CD4-positive, alpha-beta T cell treated with Interleukin-4 for 4 hours (primary cell): ENCODE results near the gene CUX1.

Experiments
- DNase-seq: peaks from one replicate; pipeline ENCODE4 v3.0.0-alpha.2; 2020

The CUX1 gene

DNA sequence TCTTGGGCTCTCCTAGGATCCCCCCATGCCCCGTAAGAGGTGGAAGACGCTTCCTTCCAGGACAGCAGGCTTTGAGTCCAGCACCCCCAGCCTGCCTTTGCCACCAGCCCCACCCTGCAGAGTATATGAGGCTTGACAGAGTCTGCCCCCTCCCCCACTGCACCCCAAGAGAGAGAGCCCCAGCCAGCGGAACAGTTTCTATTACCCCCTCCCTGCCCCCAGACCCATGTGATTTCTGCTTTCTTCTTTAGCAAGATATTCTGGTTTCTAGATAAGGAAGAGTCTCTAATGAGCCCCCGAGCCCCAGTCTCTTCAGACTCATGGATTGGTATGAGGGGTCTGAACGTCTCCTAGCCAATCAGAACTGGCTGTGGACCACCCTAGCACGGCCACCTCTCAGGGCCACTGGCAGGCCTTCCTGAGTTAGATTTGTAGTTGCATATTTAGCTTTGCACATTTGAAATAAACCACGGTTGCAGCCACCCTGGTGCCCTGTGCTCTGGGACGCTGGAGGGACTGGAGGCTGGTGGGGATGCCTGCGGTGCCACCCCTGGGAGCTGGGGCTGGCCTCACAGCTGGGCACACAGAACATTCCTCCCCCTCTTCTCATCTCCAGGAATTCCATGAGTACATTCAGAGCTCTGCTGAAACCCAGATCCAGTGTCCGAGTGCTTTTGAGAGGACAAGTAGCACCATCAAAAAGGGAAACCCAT is 466.2 kb downstream of the CUX1 start:
- DNase-seq: no peak

DNA sequence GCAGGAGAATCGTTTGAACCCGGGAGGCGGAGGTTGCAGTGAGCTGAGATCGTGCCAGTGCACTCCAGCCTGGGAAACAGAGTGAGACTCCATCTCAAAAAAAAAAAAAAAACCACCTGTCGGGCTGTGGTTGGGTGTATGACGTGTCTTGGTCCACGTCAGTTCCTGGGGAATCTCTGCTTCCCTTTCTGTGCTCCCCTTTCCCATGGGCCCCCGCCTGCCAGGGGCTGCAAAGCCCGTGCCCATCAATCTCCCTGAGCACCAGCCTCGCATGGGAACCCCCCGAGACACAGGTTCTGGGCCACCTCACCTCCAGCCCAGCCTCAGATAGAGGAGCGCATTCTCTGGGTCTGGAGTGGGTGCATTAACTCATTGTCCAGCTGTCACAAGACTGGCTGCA is 467.0 kb downstream of the CUX1 start:
- DNase-seq: no peak

DNA sequence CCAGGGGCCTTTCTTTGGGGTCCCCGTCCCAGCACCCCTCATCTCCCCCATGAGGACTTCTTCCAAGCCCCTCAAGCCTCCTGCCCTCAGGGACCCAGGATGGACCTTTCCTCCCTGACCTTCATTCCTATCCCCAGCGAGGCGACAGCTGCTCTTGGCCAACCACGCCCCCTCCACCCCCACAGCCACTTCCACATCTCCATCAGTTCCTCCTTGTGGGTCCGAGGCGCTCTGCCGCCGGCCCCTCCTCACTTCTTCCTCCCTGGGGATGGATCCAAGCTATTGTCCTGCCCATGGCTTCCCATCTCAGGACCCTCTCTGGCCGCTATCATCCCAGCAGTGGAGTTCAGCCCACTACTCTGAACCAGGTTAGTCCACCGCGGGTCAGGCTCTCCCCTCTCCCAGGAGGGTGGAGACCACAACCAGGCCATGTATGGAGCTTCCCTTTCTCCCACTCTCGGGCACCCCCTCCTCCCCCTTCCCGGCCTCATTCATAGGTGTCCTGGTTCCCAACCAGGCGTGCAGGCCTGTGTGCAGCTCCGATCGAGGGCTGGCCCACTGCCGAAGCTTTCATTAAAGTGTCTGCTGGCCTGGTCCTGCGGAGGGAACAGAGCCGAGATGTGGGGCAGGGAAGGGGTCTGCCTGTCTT is 467.6 kb downstream of the CUX1 start:
- DNase-seq: no peak

DNA sequence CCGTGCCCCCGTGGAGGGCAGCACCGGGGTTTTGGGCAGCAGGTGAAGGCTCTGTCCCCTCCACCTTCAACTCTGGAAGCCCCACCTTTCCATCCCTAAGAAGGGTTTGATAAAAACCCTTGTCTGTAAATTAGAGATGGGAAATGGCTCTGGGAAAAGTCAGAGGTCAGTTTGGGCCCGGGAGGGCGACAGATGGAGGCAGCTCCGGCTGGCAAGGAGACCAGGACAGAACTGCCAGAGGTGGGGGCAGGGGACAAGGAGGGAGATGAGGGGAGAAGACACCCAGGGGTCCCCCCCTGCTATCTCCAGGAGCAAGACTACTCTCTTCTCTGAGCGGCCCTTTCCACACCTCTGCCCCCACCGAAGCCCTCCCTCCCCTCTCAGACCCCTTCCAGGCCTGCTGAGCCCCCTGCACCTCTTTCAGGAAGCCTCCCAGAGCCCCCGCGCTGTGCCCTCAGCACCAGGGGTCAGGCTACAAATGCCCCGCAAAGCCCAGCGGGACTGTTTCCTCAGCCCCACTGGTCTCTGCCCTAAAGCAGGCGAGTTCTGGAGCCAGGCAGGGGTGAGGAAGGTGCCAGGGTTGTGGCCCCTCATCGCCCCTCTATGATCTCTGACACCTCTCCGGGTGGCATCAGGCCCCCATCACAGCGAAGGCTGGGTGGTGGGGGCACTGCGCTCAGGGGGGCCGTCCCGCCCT is 468.3 kb downstream of the CUX1 start:
- DNase-seq: no peak

DNA sequence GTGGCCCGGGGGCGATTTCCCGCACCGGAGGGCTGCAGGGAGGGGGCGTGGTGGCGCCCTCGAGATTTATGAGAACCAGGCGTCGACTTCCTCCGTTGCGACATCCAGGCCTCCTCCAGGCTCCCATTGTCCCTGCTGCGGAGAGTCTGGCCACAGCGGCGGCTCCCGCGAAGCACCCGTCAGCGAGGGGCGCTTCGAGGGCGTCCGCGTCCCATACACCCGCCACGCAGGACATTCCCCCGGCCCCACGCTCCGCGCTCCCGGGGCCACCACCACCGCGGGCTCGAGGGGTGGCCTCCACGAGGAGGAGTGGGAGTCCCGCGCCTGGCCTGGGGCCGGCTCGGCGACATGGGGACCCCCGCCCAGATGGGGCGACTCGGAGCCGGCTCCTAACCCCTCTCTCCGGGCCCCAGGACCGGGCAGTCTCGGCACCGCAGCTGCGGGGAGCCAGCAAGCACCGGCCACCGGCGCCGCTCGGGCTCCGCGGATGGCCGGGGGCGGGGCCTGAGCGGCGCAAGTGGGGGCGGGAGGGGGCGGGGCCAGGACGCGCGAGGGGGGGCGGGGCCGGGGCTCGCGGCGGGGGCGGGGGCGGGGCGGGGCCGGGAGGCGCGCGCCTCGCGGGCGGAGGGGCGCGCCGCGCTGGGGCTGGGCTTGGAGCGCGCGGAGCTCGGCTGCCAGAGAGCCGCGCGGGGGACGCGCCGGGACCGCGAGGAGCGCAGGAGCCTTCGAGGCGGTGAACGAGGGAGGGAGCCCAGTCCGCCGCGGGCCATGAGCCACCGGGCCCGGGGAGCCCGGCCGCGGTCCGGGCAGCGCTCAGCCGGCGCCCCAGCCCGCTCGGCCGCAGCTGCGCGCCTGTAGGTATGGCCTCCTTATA is 469.0 kb downstream of the CUX1 start, which contains the start of gene SH2B2:
TSS of gene SH2B2 (plus strand) at position 632 of the 874 bp plus-strand sequence. CDS start 13,683 bp downstream, outside the sequence.
- DNase-seq: no peak

DNA sequence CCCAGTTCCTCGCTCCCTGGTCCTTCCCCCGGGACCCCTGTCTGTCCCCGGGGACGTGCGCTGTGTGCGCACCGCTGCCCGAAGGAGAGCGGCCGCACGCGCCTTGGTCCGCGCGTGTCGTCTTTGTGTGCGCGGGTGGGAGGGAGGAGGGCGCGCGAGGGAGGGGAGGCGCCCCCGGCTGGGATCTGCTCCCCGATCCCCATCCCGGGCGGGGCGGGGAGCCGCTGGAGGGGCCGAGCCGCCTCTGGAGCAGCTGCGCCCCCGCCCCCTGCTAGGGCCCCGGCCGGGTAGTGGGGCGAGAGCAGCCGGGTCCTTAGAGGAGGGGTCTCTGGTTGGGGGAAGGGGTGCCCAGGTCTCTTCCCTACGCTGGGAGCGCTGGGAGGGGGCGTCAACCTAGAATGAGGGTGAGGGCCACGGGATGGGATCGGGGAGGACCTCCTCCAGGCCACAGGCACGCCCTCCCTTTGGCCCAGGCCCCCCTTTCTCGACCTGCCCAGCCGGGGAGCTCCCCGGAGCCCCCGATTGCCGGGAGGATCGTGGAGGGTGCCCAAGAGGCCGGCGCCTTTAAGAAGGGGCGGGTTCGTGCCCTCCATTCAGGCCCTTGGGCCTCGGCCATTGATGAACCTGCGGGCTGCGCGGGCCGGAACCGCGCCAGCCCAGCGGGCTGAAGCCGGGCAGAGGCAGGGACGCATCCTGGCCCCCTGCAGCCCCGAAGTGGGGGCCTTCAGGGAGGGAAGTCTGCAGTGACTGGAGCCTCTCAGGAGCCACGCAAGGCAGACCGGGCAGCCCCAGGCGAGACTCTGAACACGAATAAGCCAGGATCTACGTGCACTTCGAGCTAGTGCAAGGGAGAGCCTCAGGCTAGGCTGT is 469.9 kb downstream of the CUX1 start:
- no peak for DNase-seq

DNA sequence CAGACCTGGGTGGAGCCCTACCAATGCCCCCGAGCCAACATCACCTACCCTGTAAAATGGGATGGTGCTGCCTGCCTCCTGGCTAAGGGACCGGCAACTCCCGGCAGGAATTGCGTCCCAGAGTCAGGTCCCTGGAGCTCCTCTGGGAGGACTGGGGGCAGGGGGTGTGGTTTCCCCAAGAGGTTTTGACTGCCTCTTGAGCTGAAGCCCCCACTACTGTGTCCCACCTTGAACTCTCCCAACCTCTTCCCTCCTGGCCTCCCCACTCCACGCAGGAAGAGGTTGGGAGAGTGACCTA is 470.5 kb downstream of the CUX1 start:
- DNase-seq: no peak

DNA sequence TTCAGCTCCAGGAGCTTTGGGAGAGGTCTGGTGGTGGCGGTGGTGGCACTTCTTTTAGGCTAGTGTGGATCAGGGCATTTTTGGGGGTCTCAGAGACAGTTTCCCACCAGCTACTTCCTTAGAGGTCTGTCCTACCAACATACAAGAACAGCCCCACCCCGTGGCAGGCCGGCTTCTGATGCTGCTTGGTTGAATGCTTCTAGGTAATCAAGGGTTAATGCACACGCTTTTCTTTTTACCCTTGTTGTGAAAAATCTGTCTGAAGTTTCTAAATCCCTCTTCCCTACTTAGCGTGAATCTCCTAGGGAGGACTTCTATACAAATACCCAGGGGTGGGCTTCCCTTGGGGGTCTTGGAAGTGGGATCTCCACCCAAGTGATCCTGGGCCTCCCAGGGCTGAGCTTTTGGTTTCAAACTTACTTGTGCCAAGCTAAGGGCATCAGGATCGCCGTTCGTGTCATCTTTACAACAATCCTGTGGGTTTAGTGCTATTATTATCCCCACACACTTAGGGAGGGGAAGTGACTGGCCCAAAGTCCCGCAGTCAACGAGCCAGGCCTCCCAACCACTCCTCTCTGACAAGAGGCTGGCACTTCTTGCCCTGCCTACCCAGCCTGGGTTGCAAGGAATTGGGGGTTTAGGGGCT is 471.0 kb downstream of the CUX1 start:
- no peak for DNase-seq

DNA sequence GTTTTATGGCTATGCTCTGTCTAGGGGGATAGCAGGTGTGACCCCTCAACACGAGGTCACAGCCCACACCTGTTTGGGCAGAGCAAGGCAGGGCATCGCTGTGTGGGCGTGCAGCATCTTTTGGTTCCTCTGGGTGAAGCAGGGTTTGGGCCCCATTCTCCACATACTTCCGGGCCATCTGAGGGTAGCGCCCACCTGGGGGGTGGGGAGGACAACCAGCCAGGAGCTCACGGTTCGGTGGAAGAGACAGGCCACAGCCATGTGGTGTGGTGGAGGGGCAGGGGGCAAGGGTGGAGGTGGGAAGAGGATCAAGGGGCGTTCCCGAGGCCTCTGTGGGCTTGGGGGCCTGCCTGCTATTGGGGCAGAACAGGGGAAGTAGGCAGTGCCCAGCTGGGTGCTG is 471.6 kb downstream of the CUX1 start:
- DNase-seq: no peak

DNA sequence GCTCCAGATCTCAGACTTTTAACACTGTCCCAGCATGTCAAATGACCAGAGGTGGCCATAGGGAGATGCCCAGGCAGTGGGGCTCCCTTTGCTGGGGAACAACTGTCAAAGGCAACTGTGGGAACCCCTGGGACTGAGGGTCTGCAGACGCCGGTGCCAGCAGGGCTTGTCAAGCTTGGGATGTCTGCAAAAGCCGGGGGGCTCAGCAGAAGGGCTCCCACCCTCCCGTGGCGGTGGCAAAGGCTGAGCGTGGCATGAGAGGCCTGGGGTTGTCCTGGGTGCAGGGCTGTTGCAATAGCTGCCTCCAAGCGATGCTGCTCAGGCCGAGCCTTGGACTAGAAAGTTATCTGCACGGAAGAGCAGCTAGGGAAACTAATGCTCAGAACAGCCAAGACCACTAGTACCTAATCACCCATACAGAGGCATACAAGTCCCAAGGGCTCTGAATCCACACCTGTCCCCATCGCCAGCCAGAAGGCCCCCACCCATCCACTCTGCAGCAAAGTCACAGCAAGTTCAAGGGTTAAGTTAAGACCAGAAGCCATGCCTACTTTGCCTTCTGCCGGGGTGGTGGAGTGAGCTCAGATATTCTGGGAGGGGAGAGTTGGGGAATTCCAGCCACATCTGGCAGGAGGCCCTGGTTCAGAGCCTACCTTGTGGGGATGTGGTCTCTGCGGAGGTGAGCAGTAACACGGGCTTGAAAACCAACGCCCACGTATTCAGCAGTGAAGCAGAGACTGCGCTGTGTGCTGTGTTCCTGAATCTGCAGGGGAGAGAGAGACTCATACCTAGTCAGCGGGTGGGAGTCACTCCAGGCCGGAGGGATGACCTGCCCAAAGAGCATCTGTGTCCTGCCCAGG is 473.9 kb downstream of the CUX1 start:
- DNase-seq: no peak

DNA sequence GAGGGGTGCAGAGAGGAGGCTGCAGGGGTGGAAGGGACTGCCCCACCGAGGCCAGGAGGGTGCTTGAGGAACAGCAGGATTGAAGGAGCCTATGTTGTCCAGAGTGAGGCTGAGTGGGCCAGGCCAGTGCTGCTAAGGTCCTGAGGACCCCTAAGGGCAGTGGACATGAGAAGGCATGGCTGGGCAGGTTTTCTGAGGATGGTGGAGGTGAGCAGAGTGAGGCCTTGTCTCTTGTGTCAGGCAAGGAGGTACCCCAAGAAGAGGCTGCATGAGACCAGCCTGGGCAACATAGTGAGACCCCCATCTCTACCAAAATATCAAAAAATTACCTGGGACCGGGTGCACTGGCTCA is 474.5 kb downstream of the CUX1 start:
- DNase-seq: no peak

DNA sequence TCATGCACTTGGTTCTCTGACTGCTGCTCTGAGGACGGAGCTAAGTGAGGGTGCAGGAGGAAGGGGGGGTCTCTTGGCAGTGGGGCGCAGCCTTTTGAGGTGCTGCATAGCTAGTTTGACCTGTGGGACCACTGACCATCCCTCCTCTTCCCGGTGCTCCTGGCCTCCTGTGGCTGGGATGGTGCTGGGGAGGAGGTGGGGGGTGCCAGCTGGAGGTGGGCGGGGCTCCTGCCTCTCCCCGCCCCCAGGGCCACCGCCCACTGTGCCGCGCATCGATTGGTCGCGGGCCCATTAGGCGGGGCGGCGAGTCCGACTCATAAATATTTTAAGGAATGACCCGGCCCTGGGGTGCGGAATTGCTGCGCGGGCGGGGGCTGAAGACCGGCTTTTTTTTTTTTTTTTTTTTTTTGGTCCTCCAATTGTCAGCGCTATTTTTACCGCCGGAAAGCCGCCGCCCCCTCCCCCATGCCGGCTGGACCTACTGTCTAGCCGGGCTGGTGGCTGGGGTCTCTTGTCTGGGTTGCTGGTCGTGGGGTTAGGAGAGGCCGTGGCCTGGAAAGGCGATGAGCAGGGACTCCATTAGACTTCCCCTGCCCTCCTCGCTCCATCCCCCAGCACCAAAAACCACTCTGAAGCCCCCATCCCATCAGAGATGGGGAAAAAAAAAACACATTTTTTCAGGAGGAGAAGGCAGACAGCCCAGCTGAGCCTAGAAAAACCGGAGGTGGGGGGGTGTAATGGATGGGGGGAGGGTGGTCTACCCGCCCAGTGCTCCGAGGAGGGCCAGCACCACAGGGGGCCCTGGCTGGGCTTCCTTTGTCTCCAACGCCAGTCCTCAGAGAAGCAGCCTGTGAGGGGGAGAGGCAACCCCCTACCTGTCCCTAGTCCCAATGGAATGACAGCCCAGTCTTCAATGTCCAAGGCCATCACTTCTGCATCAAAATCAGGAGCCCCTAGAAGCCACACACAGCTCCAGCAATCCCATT is 475.7 kb downstream of the CUX1 start:
- no peak for DNase-seq

DNA sequence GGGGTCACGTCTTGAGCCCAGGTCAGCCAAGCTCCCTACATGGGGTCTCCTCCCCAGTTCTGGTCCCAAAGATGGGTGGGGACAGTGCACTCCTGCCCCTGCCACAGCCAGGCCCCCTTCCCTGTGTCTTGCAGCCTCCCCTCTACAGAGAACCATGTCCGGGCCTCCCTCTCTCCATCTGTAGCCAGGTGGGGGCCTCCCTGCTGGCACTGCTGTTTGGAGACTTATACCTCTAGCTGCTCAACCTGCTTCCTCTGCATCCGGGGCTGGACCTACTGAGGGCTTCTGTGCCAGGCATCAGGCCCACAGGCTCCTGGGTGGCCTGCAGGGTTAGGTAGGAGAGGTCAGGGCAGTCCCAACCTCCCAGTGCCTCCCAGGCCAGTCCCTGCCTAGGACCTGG is 477.2 kb downstream of the CUX1 start:
- no peak for DNase-seq

DNA sequence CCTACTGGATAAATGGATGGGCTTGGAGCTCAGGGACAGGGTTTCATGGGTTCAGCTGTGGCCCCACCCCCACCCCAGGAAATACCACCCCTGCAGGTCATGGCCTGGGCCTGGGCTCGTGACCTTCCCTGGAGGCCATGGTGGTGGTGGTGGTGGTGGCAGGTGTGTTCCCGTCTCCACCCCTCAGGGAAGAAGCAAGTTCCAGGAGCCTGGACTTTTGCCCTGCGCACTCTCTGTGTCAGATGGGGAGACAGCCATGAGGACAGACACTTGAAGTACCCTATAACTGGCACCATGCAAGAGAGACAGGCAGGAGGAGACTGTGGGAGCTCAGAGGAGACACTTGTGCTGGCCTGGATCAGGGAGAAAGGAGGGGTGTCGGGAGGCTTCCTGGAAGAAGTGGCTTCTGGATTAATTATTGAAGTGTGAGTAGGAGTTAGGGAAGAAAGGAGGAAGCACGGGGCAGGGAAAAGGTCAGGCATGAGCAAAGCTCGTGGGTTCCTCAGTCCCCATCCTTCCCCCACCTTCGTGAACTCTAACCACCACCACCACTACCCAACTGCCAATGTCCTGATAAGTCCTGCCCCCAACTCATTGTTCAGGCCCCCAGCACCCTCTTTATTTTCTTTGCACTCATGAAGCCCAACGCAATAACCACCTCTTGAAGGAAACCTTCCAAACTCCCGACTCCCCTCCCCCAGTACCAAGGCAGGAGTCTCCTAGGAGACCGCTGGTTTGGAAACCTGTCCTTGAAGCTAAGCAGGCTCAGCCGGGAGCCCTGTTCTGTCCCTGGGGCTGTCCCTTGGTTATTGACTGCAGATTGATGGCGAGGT is 478.1 kb downstream of the CUX1 start:
- DNase-seq: no peak

DNA sequence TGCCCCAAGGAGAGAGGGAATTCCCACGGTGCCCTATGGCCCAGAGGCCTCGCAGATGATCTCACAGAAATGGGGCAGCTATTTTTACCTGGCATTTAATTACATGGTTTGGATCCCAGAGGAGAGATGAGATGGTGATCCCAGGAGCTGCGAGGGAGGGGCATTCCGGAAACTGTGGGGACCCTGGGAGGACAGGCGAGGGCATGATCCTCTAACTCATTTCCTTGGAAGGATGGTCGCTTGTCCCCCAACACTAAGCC is 478.7 kb downstream of the CUX1 start:
- no peak for DNase-seq

DNA sequence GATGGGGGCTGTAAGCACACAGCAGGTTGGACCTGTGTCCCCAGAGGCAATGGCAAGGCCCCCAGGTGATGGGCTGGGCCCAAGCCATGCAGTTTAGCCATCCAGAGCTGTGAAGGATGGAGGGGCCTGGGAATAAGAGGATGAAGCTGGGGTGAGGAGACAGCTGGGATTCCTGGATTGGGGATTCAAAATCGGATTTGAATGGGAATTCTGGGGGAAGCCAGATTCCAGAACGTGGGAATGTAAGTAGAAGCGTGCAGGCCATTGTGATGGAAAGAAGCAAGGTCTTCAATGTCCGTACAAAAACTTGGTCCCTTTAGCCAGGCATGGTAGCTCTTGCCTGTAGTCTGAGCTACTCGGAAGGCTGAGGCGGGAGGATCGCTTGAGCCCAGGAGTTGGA is 479.1 kb downstream of the CUX1 start:
- no peak for DNase-seq

DNA sequence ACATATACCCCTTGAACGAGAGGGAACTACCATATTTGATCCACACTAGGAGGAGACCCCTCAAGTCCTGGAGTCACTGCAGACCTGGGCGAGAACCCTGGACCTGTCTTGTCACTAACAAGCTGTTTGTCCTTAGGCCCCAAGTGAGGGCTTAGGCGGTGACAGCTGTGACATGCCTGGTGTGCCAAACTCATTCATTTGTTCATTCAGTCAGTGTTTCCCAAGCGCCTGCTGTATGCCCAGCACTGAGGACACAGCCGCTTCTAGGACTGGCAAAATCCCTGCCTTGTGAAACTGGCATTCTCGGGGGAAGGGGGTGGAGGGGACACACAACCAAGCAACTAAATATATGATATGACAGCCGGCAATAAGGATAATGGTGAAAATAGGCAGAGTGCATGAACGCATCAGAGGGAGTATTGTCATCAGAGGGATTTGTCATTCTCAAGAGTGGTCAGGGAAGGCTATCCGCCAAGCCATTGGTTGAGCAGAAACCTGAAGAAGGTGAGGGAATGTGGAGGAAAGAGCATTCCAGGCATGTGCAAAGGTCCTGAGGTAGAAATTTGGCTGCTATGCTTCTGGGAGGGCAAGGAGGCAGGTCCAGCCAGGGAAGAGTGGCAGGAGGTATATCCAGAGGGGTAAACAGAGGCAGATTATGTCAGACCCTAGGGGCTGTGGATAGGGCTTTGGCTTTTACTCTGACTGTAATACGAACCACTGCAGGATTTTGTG is 480.2 kb downstream of the CUX1 start:
- no peak for DNase-seq

DNA sequence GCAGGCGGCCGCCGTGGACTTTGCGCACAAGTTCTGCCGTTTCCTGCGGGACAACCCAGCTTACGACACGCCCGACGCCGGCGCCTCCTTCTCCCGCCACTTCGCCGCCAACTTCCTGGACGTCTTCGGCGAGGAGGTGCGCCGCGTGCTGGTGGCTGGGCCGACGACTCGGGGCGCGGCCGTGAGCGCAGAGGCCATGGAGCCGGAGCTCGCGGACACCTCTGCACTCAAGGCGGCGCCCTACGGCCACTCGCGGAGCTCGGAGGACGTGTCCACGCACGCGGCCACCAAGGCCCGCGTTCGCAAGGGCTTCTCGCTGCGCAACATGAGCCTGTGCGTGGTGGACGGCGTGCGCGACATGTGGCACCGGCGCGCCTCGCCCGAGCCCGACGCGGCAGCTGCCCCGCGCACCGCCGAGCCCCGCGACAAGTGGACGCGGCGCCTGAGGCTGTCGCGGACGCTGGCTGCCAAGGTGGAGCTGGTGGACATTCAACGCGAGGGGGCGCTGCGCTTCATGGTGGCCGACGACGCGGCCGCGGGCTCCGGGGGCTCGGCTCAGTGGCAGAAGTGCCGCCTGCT is 483.3 kb downstream of the CUX1 start:
- DNase-seq: no peak
